ENCODE measurements around the gene EFCAB5. TPM values are rescaled to one million over a fixed set of nuclear protein-coding genes. Genes with fewer than 3 reads are reported as not detected.

The EFCAB5 gene
- total and polyA plus RNA-seq, 10 of the 15 experiments (the other 5 are each of a cell fraction or from before 2014, with no cell fraction given): 0.39 to 2.6 (median 1.0) TPM

GRCh38 chr17:29931231-29931932 lies 10.1 kb upstream of the EFCAB5 start (continued):
- TF ChIP-seq YY1 (IDR thresholded peaks at IDR 0.05; ENCODE audit: low read depth, low read length) (peak; percentile 67; the same call in 1 of the 2 replicates), RELA (IDR thresholded peaks at IDR 0.05; ENCODE audit: borderline replicate concordance, partially characterized antibody) (no peak), ZNF384 (IDR thresholded peaks at IDR 0.05; ENCODE audit: borderline replicate concordance, low read depth, low read length) (no peak), STAT3 (IDR thresholded peaks at IDR 0.05; ENCODE audit: low read depth, low read length) (peak; percentile 45; the same call in 1 of the 2 replicates), ATF7 (IDR thresholded peaks at IDR 0.05; ENCODE audit: low read depth) (peak; percentile 78), REST (IDR thresholded peaks at IDR 0.05; ENCODE audit: low read depth, low read length) (no peak), ZBTB4 (CRISPR knock-in tag; IDR thresholded peaks at IDR 0.05) (no peak), MEF2B (IDR thresholded peaks at IDR 0.05; ENCODE audit: partially characterized antibody, poor library complexity, severe bottlenecking) (peak; percentile 98), TCF7 (IDR thresholded peaks at IDR 0.05; ENCODE audit: borderline replicate concordance) (no peak), ZNF622 (IDR thresholded peaks at IDR 0.05) (no peak), SPI1 (IDR thresholded peaks at IDR 0.05; ENCODE audit: borderline replicate concordance, insufficient read depth, low read depth, low read length) (no peak), MEF2A (IDR thresholded peaks at IDR 0.05; ENCODE audit: insufficient read depth, low read depth, low read length) (0 out of 2 replicates have a peak, but pooled peaks have one; percentile 59), RFX5 (IDR thresholded peaks at IDR 0.05; ENCODE audit: low read depth, low read length) (0 out of 2 replicates have a peak, but pooled peaks have one; percentile 10), FOS (IDR thresholded peaks at IDR 0.05; ENCODE audit: borderline replicate concordance, extremely low read depth, insufficient read length) (no peak)
- TF ChIP-seq, protein P1, sequence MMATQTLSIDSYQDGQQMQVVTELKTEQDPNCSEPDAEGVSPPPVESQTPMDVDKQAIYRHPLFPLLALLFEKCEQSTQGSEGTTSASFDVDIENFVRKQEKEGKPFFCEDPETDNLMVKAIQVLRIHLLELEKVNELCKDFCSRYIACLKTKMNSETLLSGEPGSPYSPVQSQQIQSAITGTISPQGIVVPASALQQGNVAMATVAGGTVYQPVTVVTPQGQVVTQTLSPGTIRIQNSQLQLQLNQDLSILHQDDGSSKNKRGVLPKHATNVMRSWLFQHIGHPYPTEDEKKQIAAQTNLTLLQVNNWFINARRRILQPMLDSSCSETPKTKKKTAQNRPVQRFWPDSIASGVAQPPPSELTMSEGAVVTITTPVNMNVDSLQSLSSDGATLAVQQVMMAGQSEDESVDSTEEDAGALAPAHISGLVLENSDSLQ (IDR thresholded peaks at IDR 0.05): peak; percentile 97
- TF ChIP-seq, protein P2, sequence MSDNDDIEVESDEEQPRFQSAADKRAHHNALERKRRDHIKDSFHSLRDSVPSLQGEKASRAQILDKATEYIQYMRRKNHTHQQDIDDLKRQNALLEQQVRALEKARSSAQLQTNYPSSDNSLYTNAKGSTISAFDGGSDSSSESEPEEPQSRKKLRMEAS (IDR thresholded peaks at IDR 0.05; ENCODE audit: low read depth, low read length): peak; percentile 34; the same call in 1 of the 2 replicates

Data from GM12878 (cell line).